Measurements from ENCODE around the gene H19.

The H19 gene

GRCh38 chr11:1946812-1947484 lies 50.7 kb downstream of the H19 start, which contains the start of gene MRPL23:
Gene MRPL23 (plus strand): TSS chr11:1947332. CDS start chr11:1947363, 31 bp downstream.
- Histone ChIP-seq H3K4me1 (ENCODE audit: control insufficient read depth, insufficient read depth, low read length) (no peaks in the 10 kb centered on the region), H3K27ac (ENCODE audit: extremely low read depth, low read depth, low read length) (no peak within 1 kb of the TSS), H3K9me3 (ENCODE audit: control insufficient read depth, insufficient read depth, low read depth, low read length) (no peaks in the 10 kb centered on the region), H3K4me3 (ENCODE audit: low read depth, low read length) (no peak within 1 kb of the TSS), H3K36me3 (ENCODE audit: control insufficient read depth in 2 of 2, insufficient read depth in 1 of 2, low read length in 2 of 2) (no peaks in the 10 kb centered on the region)
- TF ChIP-seq ZNF549 (tag by site-specific recombination; IDR thresholded peaks at IDR 0.05) (no peak), ZNF211 (tag by site-specific recombination; IDR thresholded peaks at IDR 0.05; ENCODE audit: low read depth) (no peak), ZNF223 (tag by site-specific recombination; IDR thresholded peaks at IDR 0.05) (no peak), RBAK (tag by site-specific recombination; IDR thresholded peaks at IDR 0.05) (no peak), ZNF266 (tag by site-specific recombination; IDR thresholded peaks at IDR 0.05; ENCODE audit: low read depth) (no peak), PRDM10 (tag by site-specific recombination; IDR thresholded peaks at IDR 0.05) (no peak), ZNF555 (tag by site-specific recombination; conservative IDR thresholded peaks at IDR 0.05) (no peak), ZBTB17 (tag by site-specific recombination; IDR thresholded peaks at IDR 0.05) (no peak), SP2 (tag by site-specific recombination; IDR thresholded peaks at IDR 0.05) (no peak), BCL11A (tag by site-specific recombination; IDR thresholded peaks at IDR 0.05; ENCODE audit: low read depth) (no peak), ZNF2 (tag by site-specific recombination; IDR thresholded peaks at IDR 0.05) (no peak), ZNF501 (tag by site-specific recombination; IDR thresholded peaks at IDR 0.05) (no peak), ZNF521 (tag by site-specific recombination; IDR thresholded peaks at IDR 0.05) (no peak), GFI1B (tag by site-specific recombination; IDR thresholded peaks at IDR 0.05) (no peak), PBX3 (CRISPR knock-in tag; IDR thresholded peaks at IDR 0.05) (no peak)
- ChIA-PET POLR2A (no interaction called here), CTCF (interaction anchor here (0.9 to 4.0 kb wide), 4 partner anchors 65 to 294 kb away, joined by 3 to 16 read pairs (median 5); no protein-coding TSS in a partner anchor)
